Coronary artery (tissue), 2 donors: ENCODE data around the gene ASIC2.

Source experiments
- DNase-seq: peaks from one replicate; pipeline ENCODE4 v3.0.0-alpha.2; 2017; ENCODE audit warnings: low spot score
- H3K27ac ChIP-seq, 2 donors: fragments of 200-600 bp; sonication (generic); one replicate each; pipeline ENCODE4 v1.5.1; 2016 to 2019
- H3K4me3 ChIP-seq: fragments of 200-600 bp; sonication (generic); 2 replicates; pipeline ENCODE4 v1.5.1; 2016; ENCODE audit warnings: mild to moderate bottlenecking, moderate library complexity
- CTCF ChIP-seq: fragments of 200-600 bp; sonication (generic); IDR thresholded peaks from one replicate; pipeline ENCODE4 v1.5.1; 2019; ENCODE audit warnings: antibody characterized with exemption

ASIC2 gene

GRCh38 chr17:33209671-33210070 is 83.4 kb downstream of the ASIC2 start:
- DNase-seq = no peak
- Histone ChIP-seq H3K27ac (no peak overlapping the region), H3K4me3 (no peak overlapping the region)
- TF ChIP-seq CTCF = no peak

GRCh38 chr17:33207231-33207630 is 85.9 kb downstream of the ASIC2 start:
- no peak for TF ChIP-seq CTCF
- Histone ChIP-seq H3K27ac (no peak overlapping the region), H3K4me3 (no peak overlapping the region)
- DNase-seq = no peak

GRCh38 chr17:33205552-33205951 is 87.5 kb downstream of the ASIC2 start:
- Histone ChIP-seq H3K27ac (no peak overlapping the region), H3K4me3 (no peak overlapping the region)
- no peak for TF ChIP-seq CTCF
- DNase-seq = no peak

GRCh38 chr17:33204701-33205100 is 88.4 kb downstream of the ASIC2 start:
- Histone ChIP-seq H3K4me3 (no peak overlapping the region), H3K27ac (no peak overlapping the region)
- no peak for TF ChIP-seq CTCF
- DNase-seq = no peak

GRCh38 chr17:33204156-33204555 is 88.9 kb downstream of the ASIC2 start:
- no peak for DNase-seq
- Histone ChIP-seq H3K4me3 (no peak overlapping the region), H3K27ac (no peak overlapping the region)
- TF ChIP-seq CTCF = no peak

GRCh38 chr17:33202796-33203495 is 90.1 kb downstream of the ASIC2 start:
- no peak for TF ChIP-seq CTCF
- Histone ChIP-seq H3K4me3 (no peak overlapping the region), H3K27ac (no peak overlapping the region)
- no peak for DNase-seq

GRCh38 chr17:33202021-33202420 is 91.1 kb downstream of the ASIC2 start:
- Histone ChIP-seq H3K4me3 (no peak overlapping the region), H3K27ac (no peak overlapping the region)
- no peak for TF ChIP-seq CTCF
- no peak for DNase-seq
